DOHH2 (cell line): ENCODE measurements around the gene ZNF236.

ENCODE experiments used
- H3F3A ChIP-seq: fragments of 200-600 bp; sonication (generic), shearing (Covaris generic); 2 replicates; pipeline ENCODE4 v1.6.0; 2016; ENCODE audit warnings: antibody characterized with exemption, mild to moderate bottlenecking; ENCODE audit not compliant: control insufficient read depth, insufficient read depth
- H3K27ac ChIP-seq: fragments of 200-600 bp; sonication (generic); 2 replicates; pipeline ENCODE4 v1.5.1; 2014; ENCODE audit warnings: low read depth, mild to moderate bottlenecking, low read length, moderate library complexity
- H3K27me3 ChIP-seq: fragments of 200-600 bp; sonication (generic); 2 replicates; pipeline ENCODE4 v1.6.1; 2014; ENCODE audit warnings: mild to moderate bottlenecking, low read length, mixed read lengths; ENCODE audit not compliant: control insufficient read depth
- H3K36me3 ChIP-seq: fragments of 200-600 bp; sonication (generic); 2 replicates; pipeline ENCODE4 v1.6.1; 2014; ENCODE audit warnings: mild to moderate bottlenecking, low read length, moderate library complexity, mixed read lengths; ENCODE audit not compliant: control insufficient read depth
- H3K4me1 ChIP-seq: fragments of 200-600 bp; sonication (generic); 2 replicates; pipeline ENCODE4 v1.6.1; 2014; ENCODE audit warnings: mild to moderate bottlenecking, low read length, mixed read lengths; ENCODE audit not compliant: control insufficient read depth
- H3K4me2 ChIP-seq: fragments of 200-600 bp; sonication (generic); 2 replicates; pipeline ENCODE4 v1.6.0; 2014; ENCODE audit warnings: mild to moderate bottlenecking, low read length, moderate library complexity
- H3K4me3 ChIP-seq: fragments of 200-600 bp; sonication (generic); 2 replicates; pipeline ENCODE4 v1.5.1; 2014; ENCODE audit warnings: mild to moderate bottlenecking, low read length, mixed read lengths
- H3K79me2 ChIP-seq: fragments of 200-600 bp; sonication (generic); 2 replicates; pipeline ENCODE4 v1.6.1; 2014; ENCODE audit warnings: mild to moderate bottlenecking, low read length, mixed read lengths; ENCODE audit not compliant: control insufficient read depth
- H3K9me2 ChIP-seq: fragments of 200-600 bp; sonication (generic); replicated peaks from 2 replicates; pipeline ENCODE4 v1.6.1; 2014; ENCODE audit warnings: mild to moderate bottlenecking, low read length, mixed read lengths; ENCODE audit not compliant: control insufficient read depth
- H3K9me3 ChIP-seq: fragments of 200-600 bp; sonication (generic); 2 replicates; pipeline ENCODE4 v1.6.1; 2014; ENCODE audit warnings: antibody characterized with exemption, low read length, mixed read lengths; ENCODE audit not compliant: control insufficient read depth, insufficient read depth
- H4K20me1 ChIP-seq: fragments of 200-600 bp; sonication (generic); 2 replicates; pipeline ENCODE4 v1.6.0; 2014; ENCODE audit warnings: low read depth, mild to moderate bottlenecking, antibody characterized with exemption, low read length, moderate library complexity; ENCODE audit not compliant: control insufficient read depth, insufficient read depth
- EZH2phosphoT487 ChIP-seq: fragments of 200-600 bp; sonication (generic); IDR thresholded peaks from 2 replicates; pipeline ENCODE4 v1.6.1; 2017; ENCODE audit warnings: borderline replicate concordance, mild to moderate bottlenecking, antibody characterized with exemption, low read length, moderate library complexity, mixed read lengths
- TF ChIP-seq, protein P1 (sequence below): fragments of 200-600 bp; sonication (generic); IDR thresholded peaks from one replicate; pipeline ENCODE4 v1.5.1; 2014; ENCODE audit warnings: antibody characterized with exemption, mild to moderate bottlenecking, low read depth, low read length; ENCODE audit not compliant: poor library complexity, severe bottlenecking

The ZNF236 gene

DNA sequence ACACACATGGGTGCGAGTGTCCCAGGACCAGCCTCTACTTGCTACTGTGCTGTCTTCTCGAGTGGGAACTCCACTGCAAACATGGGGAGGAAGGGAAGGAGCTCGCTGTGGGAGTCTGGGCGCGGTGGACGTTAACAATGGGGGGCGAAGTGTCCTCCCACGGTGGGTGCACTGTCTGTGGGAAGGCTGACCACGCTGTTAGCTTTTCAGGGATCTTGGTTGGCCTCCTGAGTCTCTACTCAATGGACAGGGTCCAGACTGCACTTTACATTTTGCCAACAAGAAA lies 163.5 kb downstream of the ZNF236 start:
- H3K4me3 ChIP-seq: no peak overlapping the region
- TF ChIP-seq EZH2phosphoT487: no peak
- TF ChIP-seq, protein P1, sequence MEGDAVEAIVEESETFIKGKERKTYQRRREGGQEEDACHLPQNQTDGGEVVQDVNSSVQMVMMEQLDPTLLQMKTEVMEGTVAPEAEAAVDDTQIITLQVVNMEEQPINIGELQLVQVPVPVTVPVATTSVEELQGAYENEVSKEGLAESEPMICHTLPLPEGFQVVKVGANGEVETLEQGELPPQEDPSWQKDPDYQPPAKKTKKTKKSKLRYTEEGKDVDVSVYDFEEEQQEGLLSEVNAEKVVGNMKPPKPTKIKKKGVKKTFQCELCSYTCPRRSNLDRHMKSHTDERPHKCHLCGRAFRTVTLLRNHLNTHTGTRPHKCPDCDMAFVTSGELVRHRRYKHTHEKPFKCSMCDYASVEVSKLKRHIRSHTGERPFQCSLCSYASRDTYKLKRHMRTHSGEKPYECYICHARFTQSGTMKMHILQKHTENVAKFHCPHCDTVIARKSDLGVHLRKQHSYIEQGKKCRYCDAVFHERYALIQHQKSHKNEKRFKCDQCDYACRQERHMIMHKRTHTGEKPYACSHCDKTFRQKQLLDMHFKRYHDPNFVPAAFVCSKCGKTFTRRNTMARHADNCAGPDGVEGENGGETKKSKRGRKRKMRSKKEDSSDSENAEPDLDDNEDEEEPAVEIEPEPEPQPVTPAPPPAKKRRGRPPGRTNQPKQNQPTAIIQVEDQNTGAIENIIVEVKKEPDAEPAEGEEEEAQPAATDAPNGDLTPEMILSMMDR: no peak
- no peaks in the 10 kb centered on the region for H3K9me3 ChIP-seq
- no peak overlapping the region for H3K4me2 ChIP-seq
- H3K27me3 ChIP-seq: no peaks in the 10 kb centered on the region
- peaks cover 17% of the 10 kb centered on the region for H3K36me3 ChIP-seq
- H3K79me2 ChIP-seq: no peaks in the 10 kb centered on the region
- H4K20me1 ChIP-seq: no peaks in the 10 kb centered on the region
- H3F3A ChIP-seq: peaks cover 14% of the 10 kb centered on the region
- H3K27ac ChIP-seq: no peak overlapping the region
- H3K9me2 ChIP-seq: no peaks in the 10 kb centered on the region
- peaks cover 40% of the 10 kb centered on the region for H3K4me1 ChIP-seq

DNA sequence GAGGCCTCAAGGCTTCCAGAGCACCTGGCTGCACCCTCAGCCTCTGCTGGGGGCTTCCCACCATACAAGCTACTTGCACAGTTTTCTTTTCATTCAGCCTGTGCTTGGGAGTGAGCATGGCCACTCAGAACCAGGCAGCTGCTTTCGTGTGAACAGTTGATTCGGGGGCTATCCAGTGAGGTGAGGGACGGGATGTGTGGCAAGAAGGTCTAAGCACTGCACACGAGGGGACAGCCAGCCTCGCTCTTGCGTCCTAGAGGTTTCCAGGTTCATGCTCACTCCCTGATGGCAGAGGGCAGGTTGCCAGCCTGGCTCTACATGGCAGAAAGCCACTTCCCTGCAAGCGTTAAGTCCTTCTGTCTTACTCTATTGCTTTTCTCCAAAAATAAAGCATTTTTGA lies 164.0 kb downstream of the ZNF236 start:
- H3K4me2 ChIP-seq: no peak overlapping the region
- H3K36me3 ChIP-seq: peaks cover 17% of the 10 kb centered on the region
- no peak overlapping the region for H3K4me3 ChIP-seq
- H3K27ac ChIP-seq: no peak overlapping the region
- TF ChIP-seq EZH2phosphoT487: no peak
- TF ChIP-seq, protein P1: no peak
- H3K27me3 ChIP-seq: no peaks in the 10 kb centered on the region
- no peaks in the 10 kb centered on the region for H3K9me2 ChIP-seq
- H3F3A ChIP-seq: peaks cover 9% of the 10 kb centered on the region
- no peaks in the 10 kb centered on the region for H3K9me3 ChIP-seq
- H3K79me2 ChIP-seq: no peaks in the 10 kb centered on the region
- peaks cover 38% of the 10 kb centered on the region for H3K4me1 ChIP-seq
- no peaks in the 10 kb centered on the region for H4K20me1 ChIP-seq

DNA sequence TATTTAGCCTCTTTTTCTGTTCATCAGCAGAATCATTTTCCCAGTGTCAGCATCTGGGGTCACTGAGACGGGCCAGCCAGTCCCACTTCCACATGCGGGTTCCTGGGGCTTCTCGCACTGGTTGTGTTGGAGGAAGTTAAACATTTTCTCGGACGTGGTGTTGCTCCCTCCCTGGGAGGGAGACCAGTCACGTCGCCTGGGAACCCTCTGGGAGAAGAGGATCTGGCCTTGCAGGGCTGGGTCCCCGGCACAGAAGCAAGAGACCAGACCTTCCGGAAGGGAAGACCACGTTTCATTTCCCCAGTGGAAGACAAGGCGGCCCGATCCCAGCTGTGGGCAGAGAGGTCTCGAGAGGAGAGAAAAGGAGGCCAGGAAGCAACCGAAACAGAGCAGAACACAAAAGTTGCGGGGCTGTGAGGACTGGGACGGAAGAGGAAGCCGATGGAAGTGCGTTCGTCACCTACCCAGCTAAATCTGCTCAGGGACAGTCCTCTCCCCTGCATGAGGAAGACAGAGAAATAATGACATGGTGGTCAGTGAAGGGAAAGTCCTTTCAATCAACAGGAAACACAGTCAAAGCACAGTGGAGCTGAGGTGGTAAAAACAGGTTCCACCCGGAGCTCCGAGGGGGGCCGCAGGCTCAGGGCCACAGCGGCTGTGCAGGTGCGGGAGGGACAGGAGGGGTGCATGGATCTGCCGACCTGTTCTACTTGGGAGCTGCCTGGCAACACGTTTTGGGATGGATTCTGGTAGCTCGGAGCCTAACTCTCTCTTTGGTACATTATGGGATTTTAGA lies 165.9 kb downstream of the ZNF236 start:
- Histone ChIP-seq H3K9me3 (no peaks in the 10 kb centered on the region), H3K4me3 (no peak overlapping the region), H3K9me2 (no peaks in the 10 kb centered on the region), H4K20me1 (no peaks in the 10 kb centered on the region), H3K36me3 (peaks cover 7% of the 10 kb centered on the region), H3K4me1 (peaks cover 20% of the 10 kb centered on the region), H3K27ac (no peak overlapping the region), H3K4me2 (no peak overlapping the region), H3K27me3 (no peaks in the 10 kb centered on the region), H3F3A (no peaks in the 10 kb centered on the region), H3K79me2 (no peaks in the 10 kb centered on the region)
- TF ChIP-seq, protein P1: no peak
- TF ChIP-seq EZH2phosphoT487: no peak
